Measurements from ENCODE around the gene CCER1. TPM values are rescaled to one million over a fixed set of nuclear protein-coding genes. Genes with fewer than 3 reads are reported as not detected.

CCER1 gene
- total RNA-seq, 1 experiment from 2014 or later: not detected

DNA sequence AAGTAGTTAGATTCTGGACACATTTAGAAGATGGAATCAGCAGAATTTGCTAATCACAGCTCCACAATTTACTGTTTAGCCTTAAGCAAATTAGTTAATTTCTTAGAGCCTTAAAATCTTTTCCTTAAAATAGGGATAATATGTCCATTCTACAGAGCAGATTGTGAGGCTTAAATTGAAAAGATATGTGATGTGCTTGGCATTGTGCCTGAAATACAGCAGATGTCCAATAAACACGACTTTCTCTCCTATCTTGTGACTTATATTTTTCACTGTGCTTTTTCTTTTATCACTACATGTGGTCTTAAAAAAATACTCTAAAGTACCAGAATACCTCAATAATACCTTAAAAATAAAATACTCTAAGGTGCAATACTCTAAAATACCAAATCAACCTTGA, 30.6 kb downstream of the CCER1 start:
- TF ChIP-seq TCF7L2 (IDR thresholded peaks at IDR 0.05; ENCODE audit: low read depth, low read length): no peak
- TF ChIP-seq, protein P1, sequence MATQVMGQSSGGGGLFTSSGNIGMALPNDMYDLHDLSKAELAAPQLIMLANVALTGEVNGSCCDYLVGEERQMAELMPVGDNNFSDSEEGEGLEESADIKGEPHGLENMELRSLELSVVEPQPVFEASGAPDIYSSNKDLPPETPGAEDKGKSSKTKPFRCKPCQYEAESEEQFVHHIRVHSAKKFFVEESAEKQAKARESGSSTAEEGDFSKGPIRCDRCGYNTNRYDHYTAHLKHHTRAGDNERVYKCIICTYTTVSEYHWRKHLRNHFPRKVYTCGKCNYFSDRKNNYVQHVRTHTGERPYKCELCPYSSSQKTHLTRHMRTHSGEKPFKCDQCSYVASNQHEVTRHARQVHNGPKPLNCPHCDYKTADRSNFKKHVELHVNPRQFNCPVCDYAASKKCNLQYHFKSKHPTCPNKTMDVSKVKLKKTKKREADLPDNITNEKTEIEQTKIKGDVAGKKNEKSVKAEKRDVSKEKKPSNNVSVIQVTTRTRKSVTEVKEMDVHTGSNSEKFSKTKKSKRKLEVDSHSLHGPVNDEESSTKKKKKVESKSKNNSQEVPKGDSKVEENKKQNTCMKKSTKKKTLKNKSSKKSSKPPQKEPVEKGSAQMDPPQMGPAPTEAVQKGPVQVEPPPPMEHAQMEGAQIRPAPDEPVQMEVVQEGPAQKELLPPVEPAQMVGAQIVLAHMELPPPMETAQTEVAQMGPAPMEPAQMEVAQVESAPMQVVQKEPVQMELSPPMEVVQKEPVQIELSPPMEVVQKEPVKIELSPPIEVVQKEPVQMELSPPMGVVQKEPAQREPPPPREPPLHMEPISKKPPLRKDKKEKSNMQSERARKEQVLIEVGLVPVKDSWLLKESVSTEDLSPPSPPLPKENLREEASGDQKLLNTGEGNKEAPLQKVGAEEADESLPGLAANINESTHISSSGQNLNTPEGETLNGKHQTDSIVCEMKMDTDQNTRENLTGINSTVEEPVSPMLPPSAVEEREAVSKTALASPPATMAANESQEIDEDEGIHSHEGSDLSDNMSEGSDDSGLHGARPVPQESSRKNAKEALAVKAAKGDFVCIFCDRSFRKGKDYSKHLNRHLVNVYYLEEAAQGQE (IDR thresholded peaks at IDR 0.05; ENCODE audit: insufficient read depth in 1 of 2, low read depth in 2 of 2, low read length in 1 of 2): no peak
- Histone ChIP-seq H3K4me1 (ENCODE audit: control insufficient read depth, insufficient read depth, low read length) (no peaks in the 10 kb centered on the region), H3K4me3 (ENCODE audit: low read depth in 2 of 2, low read length in 2 of 2) (no peak overlapping the region), H3K27ac (ENCODE audit: low read length) (no peak overlapping the region), H3K36me3 (ENCODE audit: control insufficient read depth, insufficient read depth, low read length) (no peaks in the 10 kb centered on the region), H3K9me3 (ENCODE audit: control insufficient read depth, insufficient read depth, low read depth, low read length) (no peaks in the 10 kb centered on the region; the same call in 1 of the 2 replicates), H3K27me3 (ENCODE audit: control insufficient read depth, insufficient read depth, low read length) (no peaks in the 10 kb centered on the region)
- no TSS peak for BruUV-seq (replicated peaks)
- in situ Hi-C loops (cut with HindIII; ENCODE audit: low pct_unique_long_range_greater_than_20kb, low sequenced_read_pairs) (no loop called here), intact Hi-C loops (cut with micrococcal nuclease; ENCODE audit: unreplicated experiment) (no loop called here)
- DNase-seq (ENCODE audit: low read depth, low spot score) (no peak), ATAC-seq (no peak)
- CTCF ChIA-PET: no interaction called here
- POLR2A ChIA-PET: no interaction called here

DNA sequence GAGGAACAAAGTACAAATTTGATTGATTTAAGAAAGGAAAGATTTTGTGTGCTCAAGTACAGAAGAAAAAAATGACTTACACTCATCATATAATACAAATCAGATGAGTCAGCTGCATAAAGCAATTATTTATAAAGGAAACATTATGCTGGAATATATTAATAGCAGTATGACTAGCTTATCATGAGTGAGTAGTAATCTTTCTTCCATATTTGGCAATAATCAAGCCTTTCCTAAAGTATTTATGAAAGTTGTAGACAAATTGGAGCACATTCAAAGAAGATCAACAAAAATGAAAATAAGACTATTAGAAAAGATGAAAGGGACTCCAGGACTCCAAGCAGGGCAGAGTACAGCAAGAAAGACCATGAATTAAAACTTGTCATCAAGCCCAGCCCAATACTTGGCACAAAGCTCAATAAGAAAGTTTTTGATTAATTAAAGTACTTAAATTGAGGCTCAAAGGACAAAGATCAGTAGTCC, 32.8 kb downstream of the CCER1 start:
- in situ Hi-C loops (cut with HindIII; ENCODE audit: low pct_unique_long_range_greater_than_20kb, low sequenced_read_pairs): no loop called here
- no peak for DNase-seq (ENCODE audit: low read depth, low spot score)
- H3K27ac ChIP-seq (ENCODE audit: low read length): no peak overlapping the region

More for the DNA sequence above, 32.8 kb downstream of the CCER1 start:
- ATAC-seq: no peak
- intact Hi-C loops (cut with micrococcal nuclease; ENCODE audit: unreplicated experiment): no loop called here
- Histone ChIP-seq H3K4me1 (ENCODE audit: control insufficient read depth, insufficient read depth, low read length) (no peaks in the 10 kb centered on the region), H3K36me3 (ENCODE audit: control insufficient read depth, insufficient read depth, low read length) (no peaks in the 10 kb centered on the region), H3K4me3 (ENCODE audit: low read depth in 2 of 2, low read length in 2 of 2) (no peak overlapping the region), H3K9me3 (ENCODE audit: control insufficient read depth, insufficient read depth, low read depth, low read length) (no peaks in the 10 kb centered on the region; the same call in 1 of the 2 replicates), H3K27me3 (ENCODE audit: control insufficient read depth, insufficient read depth, low read length) (no peaks in the 10 kb centered on the region)
- TF ChIP-seq, protein P1 (IDR thresholded peaks at IDR 0.05; ENCODE audit: insufficient read depth in 1 of 2, low read depth in 2 of 2, low read length in 1 of 2): no peak
- TF ChIP-seq, protein P2, sequence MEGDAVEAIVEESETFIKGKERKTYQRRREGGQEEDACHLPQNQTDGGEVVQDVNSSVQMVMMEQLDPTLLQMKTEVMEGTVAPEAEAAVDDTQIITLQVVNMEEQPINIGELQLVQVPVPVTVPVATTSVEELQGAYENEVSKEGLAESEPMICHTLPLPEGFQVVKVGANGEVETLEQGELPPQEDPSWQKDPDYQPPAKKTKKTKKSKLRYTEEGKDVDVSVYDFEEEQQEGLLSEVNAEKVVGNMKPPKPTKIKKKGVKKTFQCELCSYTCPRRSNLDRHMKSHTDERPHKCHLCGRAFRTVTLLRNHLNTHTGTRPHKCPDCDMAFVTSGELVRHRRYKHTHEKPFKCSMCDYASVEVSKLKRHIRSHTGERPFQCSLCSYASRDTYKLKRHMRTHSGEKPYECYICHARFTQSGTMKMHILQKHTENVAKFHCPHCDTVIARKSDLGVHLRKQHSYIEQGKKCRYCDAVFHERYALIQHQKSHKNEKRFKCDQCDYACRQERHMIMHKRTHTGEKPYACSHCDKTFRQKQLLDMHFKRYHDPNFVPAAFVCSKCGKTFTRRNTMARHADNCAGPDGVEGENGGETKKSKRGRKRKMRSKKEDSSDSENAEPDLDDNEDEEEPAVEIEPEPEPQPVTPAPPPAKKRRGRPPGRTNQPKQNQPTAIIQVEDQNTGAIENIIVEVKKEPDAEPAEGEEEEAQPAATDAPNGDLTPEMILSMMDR (IDR thresholded peaks at IDR 0.05): no peak
- TF ChIP-seq SIN3A (IDR thresholded peaks at IDR 0.05; ENCODE audit: borderline replicate concordance, insufficient read depth, low read depth, low read length) (no peak), TCF7L2 (IDR thresholded peaks at IDR 0.05; ENCODE audit: low read depth, low read length) (no peak), POLR2AphosphoS5 (IDR thresholded peaks at IDR 0.05; ENCODE audit: low read depth, low read length) (no peak)
- BruUV-seq (replicated peaks): no TSS peak
- CTCF ChIA-PET: no interaction called here
- POLR2A ChIA-PET: no interaction called here

Data from Panc1 (cell line).